ENCODE results near the gene EEF1G.
"Not testable (repeated sequence)": the region's sequence is repeated elsewhere in the genome, so short reads cannot be mapped to it uniquely, and the experiment has no call there.

EEF1G gene

DNA sequence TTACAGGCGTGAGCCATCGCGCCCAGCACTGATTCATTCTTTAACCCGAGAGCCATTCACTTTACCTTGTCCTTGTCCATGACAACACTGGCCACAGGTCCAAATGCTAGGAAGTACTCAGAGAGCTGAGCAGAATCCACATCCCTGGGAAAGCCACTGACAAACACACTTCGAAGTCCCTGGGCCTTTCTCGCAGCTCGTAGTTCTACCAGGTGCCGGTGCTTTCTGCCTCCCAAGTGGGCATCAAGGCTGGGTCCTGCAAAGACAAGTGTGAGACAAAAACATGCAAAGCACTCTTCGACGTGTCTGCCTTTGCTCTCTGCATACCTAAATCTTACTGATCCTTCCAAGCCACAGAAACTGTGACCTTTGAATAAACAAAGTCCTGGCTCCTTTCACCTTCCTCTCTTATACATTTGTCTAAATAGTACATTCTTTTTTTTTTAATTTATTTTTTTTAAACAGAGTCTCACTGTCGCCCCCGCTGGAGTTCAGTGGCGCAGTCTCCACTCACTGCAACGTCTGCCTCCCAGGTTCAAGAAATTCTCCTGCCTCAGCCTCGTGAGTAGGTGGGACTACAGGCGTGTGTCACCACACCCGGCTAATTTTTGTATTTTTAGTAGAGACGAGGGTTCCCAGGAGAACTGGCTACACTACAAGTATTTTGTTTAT is 15.4 kb upstream of the EEF1G start:
- intact Hi-C loops (cut with DNase I): no loop called here
- peak in 30 of 42 donors; percentile 26 to 80 (median 50) for DNase-seq

DNA sequence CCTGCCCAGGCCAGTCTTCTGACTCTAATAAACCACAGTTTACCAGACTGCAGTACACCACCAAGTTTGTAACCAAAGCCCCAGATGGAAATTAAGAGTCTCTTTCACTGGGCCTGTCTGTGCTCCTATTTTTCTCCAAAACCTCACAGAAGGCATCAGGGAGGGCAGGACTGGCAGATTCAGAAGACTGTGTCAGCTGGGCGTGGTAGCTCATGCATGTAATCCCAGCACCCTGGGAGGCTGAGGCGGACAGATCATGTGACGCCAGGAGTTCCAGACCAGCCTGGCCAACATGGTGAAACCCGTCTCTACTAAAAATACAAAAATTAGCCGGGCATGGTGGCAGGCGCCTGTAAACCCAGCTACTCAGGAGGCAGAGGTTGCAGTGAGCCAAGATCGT is 11.7 kb upstream of the EEF1G start:
- intact Hi-C loops (cut with DNase I); DNase-seq: not testable (repeated sequence)

DNA sequence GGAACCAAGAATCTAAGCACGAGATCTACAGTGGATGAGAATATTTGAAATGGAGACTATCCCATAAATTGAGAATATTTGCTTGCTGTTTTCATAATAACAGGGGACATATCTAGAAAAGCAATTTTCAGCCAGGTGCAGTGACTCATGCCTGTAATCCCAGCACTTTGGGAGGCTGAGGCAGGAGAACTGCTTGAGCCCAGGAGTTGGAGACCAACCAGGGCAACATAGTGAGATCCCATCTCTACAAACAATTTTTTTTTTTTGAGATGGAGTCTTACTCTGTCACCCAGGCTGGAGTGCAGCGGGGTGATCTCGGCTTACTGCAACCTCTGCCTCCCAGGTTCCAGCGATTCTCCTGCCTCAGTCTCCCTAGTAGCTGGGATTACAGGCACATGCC is 8.0 kb upstream of the EEF1G start:
- intact Hi-C loops (cut with DNase I); DNase-seq: not testable (repeated sequence)

DNA sequence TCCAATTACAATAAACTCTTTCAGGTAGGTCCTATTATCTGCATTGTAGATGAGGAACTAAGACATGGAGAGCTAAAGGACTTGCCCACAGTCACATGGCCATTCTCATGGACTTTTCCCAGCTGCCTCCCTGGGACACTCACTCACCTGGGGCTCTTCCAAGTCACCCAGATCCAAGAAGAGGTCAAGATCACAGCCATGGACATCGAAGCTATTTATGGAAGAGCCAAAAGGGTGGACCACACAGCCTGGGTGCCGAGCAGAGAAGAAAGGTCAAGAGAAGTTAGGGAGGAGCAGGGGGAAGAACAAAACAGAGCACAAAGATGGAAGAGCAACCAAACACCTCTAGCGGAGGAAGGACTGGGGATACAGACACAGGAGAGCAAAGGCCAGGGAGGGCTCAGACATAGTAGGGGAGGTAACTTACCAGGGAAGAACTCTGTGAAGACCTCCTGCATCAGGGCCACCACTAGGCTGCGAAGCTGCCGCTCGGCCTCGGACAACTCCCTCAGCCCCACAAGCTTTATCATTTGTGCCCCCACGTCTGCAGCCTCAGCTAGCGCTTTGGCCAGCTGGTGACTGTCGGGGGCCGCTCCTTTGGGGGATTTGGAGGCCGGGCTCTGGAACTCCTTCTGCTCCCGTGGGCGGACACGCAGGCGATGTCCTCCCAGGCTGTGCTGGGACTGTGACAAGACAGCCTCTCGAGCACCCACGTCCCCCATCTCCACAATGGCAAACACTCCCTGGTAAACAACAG is 7.4 kb upstream of the EEF1G start:
- intact Hi-C loops (cut with DNase I): no loop called here
- DNase-seq: no peak

DNA sequence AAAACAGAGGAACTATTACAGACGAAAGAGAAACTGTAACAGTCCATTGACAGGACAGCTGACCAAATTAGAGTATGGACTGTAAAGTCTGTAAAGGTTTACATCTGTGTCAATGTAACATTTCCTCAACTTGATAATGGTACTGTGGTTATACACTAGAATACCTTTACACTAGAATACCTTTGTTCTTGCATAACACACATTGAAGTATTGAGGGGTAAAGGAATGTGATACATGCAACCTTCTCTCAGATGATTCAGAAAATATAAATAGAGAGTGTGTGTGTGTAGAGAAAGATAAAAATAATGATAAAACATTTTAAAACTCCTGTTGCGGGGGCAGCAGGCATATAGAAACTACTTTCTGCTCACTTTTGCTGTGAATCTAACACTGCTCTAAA is 5.6 kb upstream of the EEF1G start:
- intact Hi-C loops (cut with DNase I): no loop called here
- peak in 1 of 42 donors; percentile 43 for DNase-seq

DNA sequence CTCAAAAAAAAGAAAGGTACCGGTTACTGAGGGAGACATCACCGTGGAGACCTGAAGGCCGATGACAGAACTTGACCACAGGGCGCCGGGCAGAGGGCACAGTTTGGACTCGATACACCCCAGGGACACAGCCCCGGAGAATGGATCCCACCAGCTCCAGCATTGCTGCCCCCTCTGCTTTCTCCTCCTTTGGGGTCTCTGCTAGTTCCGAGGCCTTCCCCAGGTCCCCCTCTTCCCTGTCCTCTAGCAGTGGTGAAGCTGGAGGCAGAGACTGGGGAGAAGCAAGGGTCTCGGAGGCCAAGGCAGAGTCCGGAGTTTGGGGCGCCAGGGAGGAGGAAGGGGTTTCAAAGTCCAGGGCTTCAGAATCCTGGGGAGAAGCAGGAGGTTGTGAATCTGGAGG is 4.8 kb upstream of the EEF1G start:
- DNase-seq: no peak
- intact Hi-C loops (cut with DNase I): no loop called here

DNA sequence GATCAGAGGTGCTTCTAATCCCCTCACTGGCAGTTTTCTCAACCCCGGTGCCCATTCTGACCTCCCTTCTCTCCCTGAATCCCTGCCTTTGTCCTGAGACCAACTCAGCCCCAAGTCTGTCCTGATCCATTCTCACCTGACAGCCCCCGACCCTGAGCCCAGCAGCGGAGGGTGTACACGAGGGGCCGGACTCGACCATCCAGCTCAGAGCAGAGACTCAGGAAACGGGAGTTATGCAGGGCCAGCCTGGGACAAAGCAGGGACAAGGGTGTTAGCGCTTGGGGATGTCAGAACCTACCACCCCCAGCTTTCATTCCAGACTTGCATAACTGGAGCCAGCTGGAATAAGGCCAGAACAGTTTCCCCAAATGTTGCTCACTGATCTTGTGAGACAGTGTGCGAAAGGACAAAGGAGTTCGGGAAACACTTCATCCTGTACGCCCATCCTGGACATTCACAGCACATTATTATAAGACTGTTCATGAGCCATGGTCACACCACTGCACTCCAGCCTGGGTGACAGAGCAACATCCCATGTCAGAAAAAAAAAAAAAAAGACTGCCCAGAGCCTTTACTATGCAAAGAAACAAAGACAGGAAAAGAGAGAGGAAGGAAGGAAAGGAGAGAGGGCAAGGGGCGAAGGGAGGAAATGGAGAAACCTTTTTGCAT is 3.5 kb upstream of the EEF1G start:
- no peak for DNase-seq
- intact Hi-C loops (cut with DNase I): no loop called here

DNA sequence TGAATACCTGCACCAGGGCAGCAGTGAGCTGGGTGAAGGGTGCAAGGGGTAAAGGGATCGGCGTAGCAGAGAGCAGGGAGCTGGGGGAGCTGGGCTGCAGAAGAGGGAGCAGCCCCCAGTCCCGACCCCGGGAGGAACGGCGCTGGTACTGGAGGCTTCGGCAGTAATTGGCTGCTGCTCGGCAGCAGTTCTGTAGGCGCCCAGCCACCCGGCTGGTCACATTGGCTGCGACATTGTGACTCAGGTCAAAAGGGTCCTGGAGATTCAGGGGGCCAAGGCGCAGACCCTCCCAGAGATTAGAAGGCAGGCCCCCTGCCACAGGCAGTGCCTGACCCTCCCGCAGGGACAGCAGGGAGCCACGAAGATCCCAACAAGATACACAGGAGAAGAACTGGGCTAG is 2.1 kb upstream of the EEF1G start:
- intact Hi-C loops (cut with DNase I): no loop called here
- no peak for DNase-seq

DNA sequence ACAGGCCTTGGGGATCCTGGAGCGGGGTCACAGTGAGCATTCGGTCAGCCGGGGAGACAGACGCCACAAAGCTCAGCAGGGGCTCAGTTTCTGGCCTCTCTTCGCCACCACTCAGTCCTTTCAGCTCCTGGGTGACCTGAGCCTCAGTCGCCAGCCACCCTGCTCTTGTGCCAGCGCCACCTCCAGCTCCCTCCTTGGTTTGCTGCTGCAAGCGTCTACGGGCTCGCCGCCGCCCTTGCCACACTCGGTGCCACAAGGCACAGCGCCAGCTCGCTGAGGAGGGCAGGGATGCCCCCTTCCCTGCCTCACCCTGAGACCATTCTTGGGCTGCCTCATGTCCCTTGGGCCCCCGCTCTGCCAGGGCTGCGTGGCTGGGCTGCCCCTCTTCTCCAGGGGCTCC is 1.5 kb upstream of the EEF1G start:
- intact Hi-C loops (cut with DNase I): no loop called here
- DNase-seq: peak in 1 of 42 donors; percentile 47

DNA sequence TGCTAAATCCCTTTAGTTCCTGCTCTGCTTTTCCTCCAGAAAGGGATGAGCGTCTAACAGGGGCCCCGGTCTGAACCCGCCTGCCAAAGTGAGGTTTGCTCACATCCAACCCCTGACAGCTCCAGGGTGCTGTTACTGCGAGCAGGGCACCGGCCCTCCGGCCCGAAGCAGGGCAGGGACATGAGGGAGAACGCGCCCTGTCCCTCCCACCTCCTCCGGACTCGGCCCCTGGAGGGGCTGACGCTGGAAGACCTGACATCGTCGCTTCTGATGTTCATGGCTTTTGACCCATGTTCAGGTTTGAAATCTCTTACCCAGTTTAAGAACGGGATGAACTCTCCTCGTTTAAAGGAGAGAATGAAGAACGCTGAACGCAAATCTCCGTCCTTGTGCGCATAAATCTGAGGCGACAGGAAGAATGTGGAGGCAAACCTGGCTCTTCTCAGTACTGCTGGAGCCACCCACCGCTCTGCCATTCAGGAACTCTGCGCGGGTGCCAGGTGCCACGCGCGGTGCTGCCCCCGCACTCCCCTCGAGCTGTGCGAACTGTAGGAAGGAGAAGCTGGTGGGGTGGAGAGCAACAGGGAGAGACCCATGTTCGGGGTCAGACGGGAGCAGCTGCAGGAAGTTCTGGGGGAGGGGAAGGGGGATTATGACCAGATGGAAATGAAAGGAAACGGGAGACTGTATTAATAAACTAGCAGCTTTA is 826 bp upstream of the EEF1G start:
- peak; percentile 47 to 93 (median 80) for DNase-seq
- intact Hi-C loops (cut with DNase I): no loop called here

DNA sequence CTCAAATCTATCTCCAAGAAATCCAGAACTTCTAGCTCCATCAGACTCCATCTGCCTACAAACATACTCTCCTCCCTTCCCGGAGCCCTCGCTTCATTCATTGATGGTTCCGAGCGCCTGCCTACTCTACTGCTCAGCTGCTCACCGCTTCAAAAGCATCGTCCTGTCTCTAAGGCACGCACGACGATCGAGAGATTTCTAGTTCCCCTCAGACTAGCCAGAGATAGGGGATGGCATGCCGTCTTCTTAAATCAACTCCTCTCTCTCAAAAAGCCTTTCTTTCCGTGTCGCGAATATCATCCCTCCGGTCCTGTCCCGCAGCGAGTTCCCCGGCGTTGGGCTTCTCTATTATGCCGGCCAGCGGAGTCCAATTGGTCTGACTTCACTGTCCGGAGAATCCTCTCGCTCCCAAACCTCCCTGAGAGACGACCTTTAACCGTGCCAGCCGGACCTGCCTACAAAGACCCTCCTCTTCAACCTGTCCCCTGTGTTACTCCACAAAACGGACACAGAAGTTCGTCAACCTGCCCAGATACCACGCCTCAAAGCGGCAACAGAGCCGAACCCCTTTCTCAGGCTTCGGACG is 592 bp downstream of the EEF1G start:
- DNase-seq: peak in 15 of 42 donors; percentile 16 to 62 (median 45)
- intact Hi-C loops (cut with DNase I): no loop called here

DNA sequence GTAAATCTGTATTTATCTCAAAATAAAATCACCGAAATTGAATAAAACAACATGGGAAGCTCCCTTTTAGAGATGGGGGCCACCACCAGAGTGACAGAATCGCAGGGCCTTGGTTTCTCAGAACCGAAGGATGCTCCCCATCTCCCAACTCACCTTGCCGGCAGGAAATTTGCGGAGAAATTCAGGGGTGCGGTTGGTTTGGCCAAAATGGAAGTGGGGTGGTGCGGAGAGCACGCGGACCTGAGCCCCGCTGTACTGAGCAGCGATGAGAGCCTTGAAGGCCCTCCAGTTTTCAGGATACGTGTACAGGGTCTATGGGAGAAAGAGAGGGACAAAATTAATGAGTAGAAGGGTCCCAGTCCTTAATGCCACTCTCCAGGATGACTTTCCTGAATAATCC is 1.3 kb downstream of the EEF1G start:
- intact Hi-C loops (cut with DNase I): no loop called here
- no peak for DNase-seq

DNA sequence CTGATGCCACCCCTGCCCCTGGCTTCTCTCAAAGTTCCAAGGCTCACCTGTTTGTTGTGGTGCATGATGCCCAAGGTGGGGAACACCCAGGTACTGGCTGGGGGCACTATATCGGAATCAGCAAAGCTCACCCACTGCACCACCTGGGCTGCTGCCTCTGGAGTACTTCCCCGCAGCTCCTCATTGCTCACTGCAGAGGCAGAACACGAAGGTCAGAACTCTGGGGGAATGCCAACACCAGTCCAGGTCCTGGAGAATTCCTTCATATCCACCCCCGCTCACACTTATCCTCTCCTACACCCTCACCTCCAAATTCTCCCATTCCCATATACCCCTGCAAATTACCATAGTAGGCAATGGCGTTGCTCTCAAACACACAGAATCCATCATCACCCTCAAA is 2.2 kb downstream of the EEF1G start:
- intact Hi-C loops (cut with DNase I); DNase-seq: not testable (repeated sequence)

DNA sequence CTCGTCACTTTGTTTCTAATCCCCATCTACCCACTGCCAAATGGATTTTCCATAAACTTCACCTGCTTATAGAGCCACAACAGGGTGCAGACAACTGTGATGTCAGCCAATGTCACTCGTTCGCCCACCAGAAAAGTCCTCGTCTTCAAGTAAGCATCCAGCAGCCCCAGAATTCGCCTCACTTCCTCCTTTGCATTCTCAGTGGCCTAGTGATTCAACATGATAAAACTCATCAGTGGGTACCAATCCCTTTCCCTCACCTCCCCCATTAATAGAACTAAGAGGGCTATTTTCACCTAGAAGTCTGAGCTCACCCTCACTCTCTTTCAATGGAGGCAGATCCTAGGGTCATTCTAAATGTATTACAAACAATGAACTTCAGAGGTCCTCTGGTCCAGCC is 2.8 kb downstream of the EEF1G start:
- DNase-seq; intact Hi-C loops (cut with DNase I): not testable (repeated sequence)

DNA sequence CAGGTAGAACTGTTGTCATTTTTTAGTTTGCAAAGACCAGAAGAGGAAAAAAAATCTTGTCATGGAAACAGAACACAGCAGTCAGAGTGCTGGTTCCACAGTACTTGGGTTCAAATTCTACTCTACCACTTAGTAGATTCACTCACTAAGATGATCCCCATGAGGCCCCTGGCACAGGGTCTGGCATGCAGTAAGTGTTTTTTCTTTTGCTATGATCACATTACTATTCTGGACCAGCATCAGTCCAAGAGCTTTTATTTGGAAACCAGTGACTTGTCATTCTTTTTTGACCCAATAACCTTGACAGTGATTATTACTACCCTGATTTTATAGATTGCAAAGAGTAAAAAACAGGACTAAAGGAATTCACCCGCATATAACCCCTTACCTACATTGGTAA is 4.1 kb downstream of the EEF1G start:
- intact Hi-C loops (cut with DNase I): no loop called here
- no peak for DNase-seq

DNA sequence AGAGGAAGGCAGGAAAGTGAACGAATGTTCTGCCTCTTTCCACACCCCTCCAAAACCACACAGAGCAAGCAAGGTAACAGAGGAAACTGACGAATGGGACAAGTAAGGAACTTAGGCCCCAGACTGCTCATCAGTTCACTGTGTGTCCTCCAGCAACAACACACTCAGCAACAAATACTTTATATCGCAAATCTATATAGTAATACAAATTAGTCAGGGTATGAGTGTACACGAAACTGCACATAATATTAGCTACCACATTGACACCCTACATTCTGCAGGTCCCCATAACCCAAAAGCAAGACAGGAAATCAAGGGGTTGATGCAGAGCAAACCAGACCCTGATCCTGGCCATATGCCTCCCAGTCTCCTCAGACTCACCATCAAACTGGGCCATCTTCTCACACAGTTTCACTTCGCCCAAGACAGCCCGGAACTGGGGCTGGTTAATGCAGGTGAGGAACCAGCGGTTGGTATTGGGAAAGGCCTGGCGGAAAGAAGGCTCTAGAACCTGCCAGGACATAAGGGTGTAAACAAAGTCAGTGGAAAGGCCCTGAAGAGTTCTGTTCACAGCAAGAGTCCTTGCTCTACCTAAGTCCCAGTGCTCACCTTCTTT is 6.6 kb downstream of the EEF1G start:
- intact Hi-C loops (cut with DNase I): no loop called here
- no peak for DNase-seq

DNA sequence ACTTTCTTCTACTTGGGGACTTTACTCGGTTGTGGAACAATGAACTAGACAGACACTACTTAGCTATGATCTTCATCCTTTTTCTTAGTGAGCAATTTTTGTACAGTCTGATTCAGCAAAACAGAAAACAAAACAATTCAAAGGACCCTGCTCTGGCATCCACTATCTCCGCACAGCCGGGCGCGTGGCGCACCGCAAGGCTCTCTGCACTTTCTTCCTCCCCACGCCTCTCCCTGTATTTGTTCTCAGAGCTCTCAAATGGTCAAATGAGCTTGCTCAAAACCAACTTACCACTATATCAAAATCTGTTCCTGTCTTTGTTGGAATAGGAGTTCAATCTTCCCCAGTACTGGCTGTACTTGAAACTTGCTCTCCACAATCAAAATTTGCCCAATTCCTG is 7.4 kb downstream of the EEF1G start:
- intact Hi-C loops (cut with DNase I): no loop called here
- no peak for DNase-seq

DNA sequence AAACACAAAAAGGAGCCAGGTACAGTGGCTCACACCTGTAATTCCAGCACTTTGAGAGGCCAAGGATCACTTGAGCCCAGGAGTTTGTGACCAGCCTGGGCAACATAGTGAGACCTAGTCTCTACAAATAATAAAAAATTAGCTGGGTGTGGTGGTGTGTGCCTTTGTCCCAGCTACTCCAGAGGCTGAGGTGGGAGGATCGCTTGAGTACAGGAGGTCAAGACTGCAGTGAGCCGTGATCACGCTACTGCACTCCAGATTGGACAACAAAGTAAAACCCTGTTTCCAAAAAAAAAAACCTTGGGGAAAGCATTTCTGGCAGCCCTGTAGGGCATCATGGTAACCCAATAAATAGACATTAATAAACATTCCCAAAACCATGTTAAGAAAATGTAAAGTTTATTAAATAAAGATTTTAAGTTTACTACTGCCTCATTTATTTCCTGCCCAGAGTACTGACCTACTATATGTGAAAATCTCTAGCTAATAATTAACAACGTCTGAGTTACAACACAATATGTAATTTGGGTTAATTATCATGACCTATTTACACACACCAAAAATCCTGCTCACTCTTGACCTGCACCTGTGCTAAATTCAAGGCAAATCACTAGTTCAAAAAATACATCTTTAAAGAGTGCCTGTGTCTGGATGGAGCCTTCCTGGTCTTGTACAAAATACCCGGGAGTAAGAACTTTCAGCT is 8.4 kb downstream of the EEF1G start:
- DNase-seq: no peak
- intact Hi-C loops (cut with DNase I): no loop called here

All from head of caudate nucleus (tissue), 42 donors.